H9 (cell line): ENCODE measurements around the gene KLK15. TPM values are rescaled to one million over a fixed set of nuclear protein-coding genes. Genes with fewer than 3 reads are reported as not detected.
"Not testable (repeated sequence)": the region's sequence is repeated elsewhere in the genome, so short reads cannot be mapped to it uniquely, and the experiment has no call there.

Experiments
- DNase-seq: peaks from one replicate; pipeline ENCODE4 v3.0.0-alpha.2; 2017
- H2AFZ ChIP-seq: one replicate; pipeline ENCODE4 v1.6.1; 2013; ENCODE audit warnings: mild to moderate bottlenecking, low read length, control low read depth, moderate library complexity
- H2AK5ac ChIP-seq: 2 replicates; pipeline ENCODE4 v1.6.1; 2013; ENCODE audit warnings: low read length, control low read depth, mixed read lengths; ENCODE audit not compliant: insufficient read length
- H2BK120ac ChIP-seq: one replicate; pipeline ENCODE4 v1.6.1; 2013; ENCODE audit warnings: low read depth, mild to moderate bottlenecking, low read length, control low read depth, inconsistent platforms; ENCODE audit not compliant: poor library complexity, severe bottlenecking
- H2BK12ac ChIP-seq: 2 replicates; pipeline ENCODE4 v1.6.1; 2013; ENCODE audit warnings: low read length, control low read depth, mixed read lengths, low read depth; ENCODE audit not compliant: insufficient read length
- H2BK15ac ChIP-seq: 2 replicates; pipeline ENCODE4 v1.6.1; 2013; ENCODE audit warnings: low read depth, low read length, control low read depth
- H2BK20ac ChIP-seq: one replicate; pipeline ENCODE4 v1.6.1; 2013; ENCODE audit warnings: low read depth, mild to moderate bottlenecking, low read length, control low read depth, inconsistent platforms; ENCODE audit not compliant: poor library complexity, severe bottlenecking
- H2BK5ac ChIP-seq: 2 replicates; pipeline ENCODE4 v1.6.1; 2013; ENCODE audit warnings: low read length, control low read depth, mixed read lengths; ENCODE audit not compliant: insufficient read length
- H3K14ac ChIP-seq: 2 replicates; pipeline ENCODE4 v1.6.1; 2013; ENCODE audit warnings: low read length, control low read depth; ENCODE audit not compliant: insufficient read depth
- H3K18ac ChIP-seq: 2 replicates; pipeline ENCODE4 v1.6.1; 2013; ENCODE audit warnings: low read depth, mild to moderate bottlenecking, mixed read lengths, low read length, control low read depth; ENCODE audit not compliant: insufficient read length
- H3K23ac ChIP-seq: 2 replicates; pipeline ENCODE4 v1.6.1; 2013; ENCODE audit warnings: low read length, control low read depth, mixed read lengths, low read depth; ENCODE audit not compliant: insufficient read length
- H3K23me2 ChIP-seq: 2 replicates; pipeline ENCODE4 v1.6.1; 2013; ENCODE audit warnings: low read depth, mild to moderate bottlenecking, mixed read lengths, low read length, control low read depth; ENCODE audit not compliant: insufficient read length, poor library complexity, severe bottlenecking
- H3K27ac ChIP-seq: 2 replicates; pipeline ENCODE4 v1.5.1; 2013; ENCODE audit warnings: low read length, control low read depth, mixed read lengths, low read depth; ENCODE audit not compliant: insufficient read length
- H3K27me3 ChIP-seq: 2 replicates; pipeline ENCODE4 v1.6.1; 2013; ENCODE audit warnings: low read length, control low read depth, inconsistent platforms; ENCODE audit not compliant: insufficient read depth
- H3K4ac ChIP-seq: 2 replicates; pipeline ENCODE4 v1.6.1; 2013; ENCODE audit warnings: low read depth, mild to moderate bottlenecking, control low read depth, inconsistent platforms, low read length, moderate library complexity
- H3K4me1 ChIP-seq: 2 replicates; pipeline ENCODE4 v1.6.1; 2013; ENCODE audit warnings: low read length, control low read depth, inconsistent platforms; ENCODE audit not compliant: insufficient read depth
- H3K4me2 ChIP-seq: 2 replicates; pipeline ENCODE4 v1.6.1; 2013; ENCODE audit warnings: low read length, control low read depth, mixed read lengths; ENCODE audit not compliant: insufficient read length, insufficient read depth
- H3K56ac ChIP-seq: 2 replicates; pipeline ENCODE4 v1.6.1; 2013; ENCODE audit warnings: low read depth, mild to moderate bottlenecking, mixed read lengths, low read length, control low read depth; ENCODE audit not compliant: insufficient read length
- H3K79me1 ChIP-seq: 2 replicates; pipeline ENCODE4 v1.6.1; 2013; ENCODE audit warnings: low read depth, mild to moderate bottlenecking, moderate library complexity, low read length, control low read depth, inconsistent platforms; ENCODE audit not compliant: insufficient read depth, poor library complexity, severe bottlenecking
- H3K79me2 ChIP-seq: 2 replicates; pipeline ENCODE4 v1.6.1; 2013; ENCODE audit warnings: low read length, control low read depth, inconsistent platforms; ENCODE audit not compliant: insufficient read depth
- H3K9ac ChIP-seq: 2 replicates; pipeline ENCODE4 v1.6.1; 2013; ENCODE audit warnings: low read length, control low read depth, mixed read lengths; ENCODE audit not compliant: insufficient read length; ENCODE audit errors: extremely low read depth
- H3K9me3 ChIP-seq: one replicate; pipeline ENCODE4 v1.6.1; 2013; ENCODE audit warnings: low read depth, low read length, inconsistent platforms; ENCODE audit not compliant: control insufficient read depth
- H3T11ph ChIP-seq: one replicate; pipeline ENCODE4 v1.6.1; 2013; ENCODE audit warnings: mild to moderate bottlenecking, low read length, control low read depth, inconsistent platforms
- H4K20me1 ChIP-seq: one replicate; pipeline ENCODE4 v1.6.1; 2013; ENCODE audit not compliant: control insufficient read depth, insufficient read length, insufficient read depth
- H4K5ac ChIP-seq: 2 replicates; pipeline ENCODE4 v1.6.1; 2013; ENCODE audit warnings: low read depth, mild to moderate bottlenecking, mixed read lengths, low read length, control low read depth; ENCODE audit not compliant: insufficient read length
- H4K8ac ChIP-seq: replicated peaks from 2 replicates; pipeline ENCODE4 v1.6.1; 2013; ENCODE audit warnings: low read length, control low read depth, mixed read lengths, low read depth; ENCODE audit not compliant: insufficient read length
- H4K91ac ChIP-seq: 2 replicates; pipeline ENCODE4 v1.6.1; 2013; ENCODE audit warnings: low read depth, mild to moderate bottlenecking, moderate library complexity, mixed read lengths, low read length, control low read depth; ENCODE audit not compliant: insufficient read length
- H3K27ac Mint-ChIP-seq, 3 experiments: 2 replicates in 2 of 3; 3 replicates in 1 of 3; pipeline ENCODE4 v1.8.0; 2020 to 2021; ENCODE audit warnings: mixed read lengths in 3 of 3, mild to moderate bottlenecking in 1 of 3, moderate library complexity in 1 of 3
- H3K27me3 Mint-ChIP-seq: 2 replicates; pipeline ENCODE4 v1.8.0; 2021; ENCODE audit warnings: low read depth, mild to moderate bottlenecking, moderate library complexity, mixed read lengths
- H3K36me3 Mint-ChIP-seq, 3 experiments: 2 replicates in 2 of 3; 3 replicates in 1 of 3; pipeline ENCODE4 v1.8.0; 2020 to 2021; ENCODE audit warnings: low read depth in 3 of 3, mixed read lengths in 3 of 3; ENCODE audit not compliant: insufficient read depth in 1 of 3
- H3K4me1 Mint-ChIP-seq, 2 experiments: 2 replicates each; pipeline ENCODE4 v1.8.0; 2020; ENCODE audit warnings: mixed read lengths in 2 of 2
- H3K4me3 Mint-ChIP-seq, 2 experiments: 2 replicates in 1 of 2; 3 replicates in 1 of 2; pipeline ENCODE4 v1.8.0; 2020 to 2021; ENCODE audit warnings: mild to moderate bottlenecking in 2 of 2, mixed read lengths in 2 of 2, moderate library complexity in 1 of 2
- H3K9me3 Mint-ChIP-seq, 2 experiments: 2 replicates in 1 of 2; 3 replicates in 1 of 2; pipeline ENCODE4 v1.8.0; 2020; ENCODE audit warnings: mild to moderate bottlenecking in 2 of 2, mixed read lengths in 2 of 2, moderate library complexity in 1 of 2
- CTCF ChIP-seq: fragments of 200-600 bp; sonication (generic); conservative IDR thresholded peaks from 3 replicates; pipeline ENCODE4 v1.8.0; 2021; ENCODE audit warnings: antibody characterized with exemption, mild to moderate bottlenecking
- WGBS: extraction: QIAGEN DNeasy Blood & Tissue Kit; methylation state at CpG from one replicate; pipeline ENCODE4 v1.1.7; 2013; ENCODE audit warnings: missing lambda C conversion rate, low lambda C conversion rate, mixed read lengths; ENCODE audit not compliant: insufficient read length; ENCODE audit errors: extremely low coverage; 5-methylcytosine and 5-hydroxymethylcytosine counted together
- total RNA-seq: library from RNA; stranded (reverse); gene quantifications from 2 replicates; pipeline ENCODE4 v1.2.1, GENCODE V29; 2021

KLK15 gene
- total RNA-seq, 1 experiment from 2014 or later: not detected

- peaks cover under 1% of the 10 kb centered on the region; the same call in 1 of the 2 replicates for H3K27me3 ChIP-seq
- no peak overlapping the region for H2BK5ac ChIP-seq
- peaks cover 74% of the 10 kb centered on the region for H3K27me3 Mint-ChIP-seq
Observed at GRCh38 chr19:50784710-50785109, 48.7 kb downstream of the KLK15 start.

GRCh38 chr19:50783848-50784152 is 49.6 kb downstream of the KLK15 start:
- not testable (repeated sequence) for H3K4ac ChIP-seq, H3K9me3 ChIP-seq, H3K18ac ChIP-seq, H2AFZ ChIP-seq, H2BK5ac ChIP-seq, H3K27me3 ChIP-seq, H3K23me2 ChIP-seq, H3K9ac ChIP-seq, H2BK120ac ChIP-seq, H2BK20ac ChIP-seq, DNase-seq, H4K5ac ChIP-seq, H3K4me3 Mint-ChIP-seq, H3K79me2 ChIP-seq, H3K56ac ChIP-seq, H2AK5ac ChIP-seq, H3K4me1 ChIP-seq, H3K23ac ChIP-seq, H3K79me1 ChIP-seq, H3K27ac ChIP-seq, H4K20me1 ChIP-seq, H2BK12ac ChIP-seq, H3T11ph ChIP-seq, H4K91ac ChIP-seq, H3K4me2 ChIP-seq, H3K14ac ChIP-seq, H3K9me3 Mint-ChIP-seq, H4K8ac ChIP-seq, H2BK15ac ChIP-seq, H3K27ac Mint-ChIP-seq, H3K36me3 Mint-ChIP-seq
- Mint-ChIP-seq H3K4me1 (peaks cover 3 to 18% of the 10 kb centered on the region in 2 experiments; a peak in 3 of 4 replicates), H3K27me3 (peaks cover 77% of the 10 kb centered on the region)
- WGBS: no CpG with 5 or more reads among the region's 8 CpGs

More at GRCh38 chr19:50784710-50785109, 48.7 kb downstream of the KLK15 start:
- Histone ChIP-seq H2BK120ac (no peak overlapping the region), H3K18ac (no peak overlapping the region), H3K23me2 (no peaks in the 10 kb centered on the region), H4K91ac (no peak overlapping the region), H2AK5ac (no peak overlapping the region), H3K79me1 (no peaks in the 10 kb centered on the region), H3K4me2 (no peak overlapping the region), H2BK12ac (no peak overlapping the region), H3K9me3 (no peaks in the 10 kb centered on the region), H3K9ac (no peak overlapping the region), H3K79me2 (no peaks in the 10 kb centered on the region), H4K20me1 (no peaks in the 10 kb centered on the region), H3K4me1 (no peaks in the 10 kb centered on the region), H4K5ac (no peak overlapping the region), H3T11ph (no peak overlapping the region), H3K4ac (no peak overlapping the region), H4K8ac (no peak overlapping the region), H3K27ac (no peak overlapping the region), H3K23ac (no peak overlapping the region), H3K56ac (no peak overlapping the region), H3K14ac (no peak overlapping the region), H2AFZ (no peak overlapping the region), H2BK15ac (no peak overlapping the region), H2BK20ac (no peak overlapping the region)
- Mint-ChIP-seq H3K4me1 (peaks cover 0 to 10% of the 10 kb centered on the region in 2 experiments; a peak in 2 of 4 replicates), H3K4me3 (no peak overlapping the region; a peak in 1 of 5 replicates), H3K36me3 (no peaks in the 10 kb centered on the region), H3K9me3 (no peaks in the 10 kb centered on the region; a peak in 2 of 5 replicates), H3K27ac (no peak overlapping the region)
- TF ChIP-seq CTCF: no peak
- no CpG with 5 or more reads among the region's 3 CpGs for WGBS
- no peak for DNase-seq
